Activated CD4-positive, alpha-beta T cell treated with anti-CD3 and anti-CD28 coated beads, Interleukin-2, amount 10 ng/mL, durations not matched to agents 7 days and 5 days (primary cell): ENCODE results near the gene IL15RA. TPM values are rescaled to one million over a fixed set of nuclear protein-coding genes. Genes with fewer than 3 reads are reported as not detected.

Experiments
- CTCF ChIA-PET: fragments of 350-600 bp; sonication (Branson Sonifier 250); formaldehyde crosslinking; loops from one replicate; lab custom pipeline; 2021; ENCODE audit warnings: antibody characterized with exemption; lab: Charles Lee
- POLR2A ChIA-PET: fragments of 350-600 bp; sonication (Branson Sonifier 250); formaldehyde crosslinking; loops from one replicate; lab custom pipeline; 2021; ENCODE audit warnings: antibody characterized with exemption; lab: Charles Lee
- DNase-seq: peaks from one replicate; pipeline ENCODE4 v3.0.0-alpha.2; 2020
- H3K27ac Mint-ChIP-seq: one replicate; pipeline ENCODE4 v1.8.0; 2021; ENCODE audit warnings: mild to moderate bottlenecking, moderate library complexity, mixed read lengths
- H3K27me3 Mint-ChIP-seq: one replicate; pipeline ENCODE4 v1.8.0; 2021; ENCODE audit warnings: mixed read lengths
- H3K36me3 Mint-ChIP-seq: one replicate; pipeline ENCODE4 v1.8.0; 2021; ENCODE audit warnings: low read depth, mixed read lengths
- H3K4me1 Mint-ChIP-seq: one replicate; pipeline ENCODE4 v1.8.0; 2021; ENCODE audit warnings: mixed read lengths
- H3K4me3 Mint-ChIP-seq: one replicate; pipeline ENCODE4 v1.8.0; 2021; ENCODE audit warnings: mild to moderate bottlenecking, moderate library complexity, mixed read lengths
- H3K9me3 Mint-ChIP-seq: one replicate; pipeline ENCODE4 v1.8.0; 2021; ENCODE audit warnings: mixed read lengths
- total RNA-seq, 2 experiments: library from RNA; stranded (reverse); gene quantifications; one replicate each; pipeline ENCODE4 v1.2.3, GENCODE V29; 2021

The IL15RA gene
- total RNA-seq, 2 experiments from 2014 or later, result 16.1 to 16.5 TPM

GRCh38 chr10:5943536-5943935 is 33.8 kb downstream of the IL15RA start:
- peaks cover 11% of the 10 kb centered on the region for H3K4me1 Mint-ChIP-seq
- DNase-seq, result no peak
- ChIA-PET POLR2A (no interaction called here), CTCF (interaction anchor here (0.7 to 1.5 kb wide), 2 partner anchors 10 to 301 kb away, joined by 3 read pairs; no protein-coding TSS in a partner anchor)
- no peak overlapping the region for H3K27ac Mint-ChIP-seq
- peaks cover 4% of the 10 kb centered on the region for H3K36me3 Mint-ChIP-seq
- H3K9me3 Mint-ChIP-seq, result no peaks in the 10 kb centered on the region
- H3K4me3 Mint-ChIP-seq, result no peak overlapping the region
- no peaks in the 10 kb centered on the region for H3K27me3 Mint-ChIP-seq

DNA sequence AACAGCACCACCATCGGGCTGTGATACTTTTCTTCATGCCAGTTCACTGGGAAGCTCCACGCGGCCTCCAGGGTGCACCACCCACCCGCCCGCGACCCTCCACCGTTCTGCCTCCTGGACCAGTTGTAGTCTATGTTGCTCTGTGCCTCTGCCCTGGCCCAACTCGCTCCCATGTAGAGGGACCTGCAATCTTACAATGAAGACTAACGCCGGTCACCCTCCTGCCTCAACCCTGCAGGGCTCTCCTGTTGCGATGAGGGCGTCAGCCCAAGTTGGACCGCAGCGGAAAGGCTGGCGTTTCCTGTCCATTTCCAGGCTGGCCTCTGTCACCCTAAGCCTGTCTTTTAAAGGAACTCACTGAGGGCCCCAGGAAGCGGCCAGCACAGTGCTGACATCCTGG is 34.9 kb downstream of the IL15RA start:
- H3K36me3 Mint-ChIP-seq, result peaks cover 15% of the 10 kb centered on the region
- H3K4me3 Mint-ChIP-seq, result no peak overlapping the region
- ChIA-PET CTCF (no interaction called here), POLR2A (no interaction called here)
- peaks cover 11% of the 10 kb centered on the region for H3K4me1 Mint-ChIP-seq
- DNase-seq, result no peak
- H3K27me3 Mint-ChIP-seq, result no peaks in the 10 kb centered on the region
- no peaks in the 10 kb centered on the region for H3K9me3 Mint-ChIP-seq
- H3K27ac Mint-ChIP-seq, result peak overlapping the region; percentile 9

GRCh38 chr10:5942001-5942400 is 35.3 kb downstream of the IL15RA start:
- Mint-ChIP-seq H3K4me3 (no peak overlapping the region), H3K27ac (peak overlapping the region; percentile 9), H3K27me3 (no peaks in the 10 kb centered on the region), H3K4me1 (peaks cover 11% of the 10 kb centered on the region), H3K36me3 (peaks cover 15% of the 10 kb centered on the region), H3K9me3 (no peaks in the 10 kb centered on the region)
- ChIA-PET CTCF (interaction anchor here (0.5 kb wide), 1 partner anchor 69 kb away, joined by 3 read pairs; no protein-coding TSS in a partner anchor), POLR2A (no interaction called here)
- no peak for DNase-seq

GRCh38 chr10:5941579-5941978 is 35.8 kb downstream of the IL15RA start:
- no peak overlapping the region for H3K27ac Mint-ChIP-seq
- POLR2A ChIA-PET, result no interaction called here

DNA sequence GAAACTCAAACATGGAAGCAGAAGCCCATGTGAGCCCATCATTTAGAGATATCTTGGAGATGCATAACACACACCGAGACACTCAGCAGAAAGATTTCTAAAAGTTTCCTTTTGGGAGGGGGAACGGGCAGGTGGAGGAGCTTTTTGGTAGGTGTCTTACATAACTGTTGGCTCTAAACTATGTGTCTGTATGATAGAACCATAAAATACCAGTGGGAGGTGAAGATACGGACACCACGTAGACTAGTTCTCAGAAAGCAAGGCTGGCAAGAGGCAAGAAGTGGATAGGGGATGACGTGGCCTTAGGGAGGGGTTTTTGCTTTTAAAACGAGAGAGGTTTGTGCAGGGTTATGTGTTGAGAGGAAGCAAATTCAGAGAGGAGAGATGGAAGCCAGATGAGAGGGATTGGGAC is 36.5 kb downstream of the IL15RA start:
- Mint-ChIP-seq H3K27me3 (no peaks in the 10 kb centered on the region), H3K9me3 (no peaks in the 10 kb centered on the region), H3K4me1 (peaks cover 6% of the 10 kb centered on the region), H3K27ac (no peak overlapping the region), H3K36me3 (peaks cover 15% of the 10 kb centered on the region), H3K4me3 (no peak overlapping the region)
- ChIA-PET CTCF (interaction anchor here (0.6 to 1.2 kb wide), 2 partner anchors 13 to 37 kb away, joined by 3 to 5 read pairs; no protein-coding TSS in a partner anchor), POLR2A (no interaction called here)
- no peak for DNase-seq

More at GRCh38 chr10:5941579-5941978, 35.8 kb downstream of the IL15RA start:
- peaks cover 15% of the 10 kb centered on the region for H3K36me3 Mint-ChIP-seq
- no peaks in the 10 kb centered on the region for H3K27me3 Mint-ChIP-seq
- no peak for DNase-seq
- H3K9me3 Mint-ChIP-seq, result no peaks in the 10 kb centered on the region
- CTCF ChIA-PET, result interaction anchor here (0.5 to 1.2 kb wide), 2 partner anchors 12 to 68 kb away, joined by 3 to 5 read pairs; no protein-coding TSS in a partner anchor
- peaks cover 11% of the 10 kb centered on the region for H3K4me1 Mint-ChIP-seq
- H3K4me3 Mint-ChIP-seq, result no peak overlapping the region

GRCh38 chr10:5938291-5938690 is 39.1 kb downstream of the IL15RA start:
- H3K4me1 Mint-ChIP-seq, result peaks cover 2% of the 10 kb centered on the region
- no peaks in the 10 kb centered on the region for H3K27me3 Mint-ChIP-seq
- H3K27ac Mint-ChIP-seq, result no peak overlapping the region
- peaks cover 18% of the 10 kb centered on the region for H3K36me3 Mint-ChIP-seq
- no peak for DNase-seq
- no peaks in the 10 kb centered on the region for H3K9me3 Mint-ChIP-seq
- no peak overlapping the region for H3K4me3 Mint-ChIP-seq
- ChIA-PET CTCF (no interaction called here), POLR2A (no interaction called here)

- no peaks in the 10 kb centered on the region for H3K27me3 Mint-ChIP-seq
- H3K36me3 Mint-ChIP-seq, result peaks cover 18% of the 10 kb centered on the region
- H3K4me3 Mint-ChIP-seq, result no peak overlapping the region
- no peak for DNase-seq
- H3K9me3 Mint-ChIP-seq, result no peaks in the 10 kb centered on the region
- peaks cover 2% of the 10 kb centered on the region for H3K4me1 Mint-ChIP-seq
- H3K27ac Mint-ChIP-seq, result no peak overlapping the region
- POLR2A ChIA-PET, result no interaction called here
- CTCF ChIA-PET, result interaction anchor here (0.6 to 1.3 kb wide), 3 partner anchors 47 to 99 kb away, joined by 3 to 4 read pairs (median 4); partner anchors contain the start of gene ANKRD16
These were observed 40.3 kb downstream of the IL15RA start for GRCh38 chr10:5937016-5937415.

DNA sequence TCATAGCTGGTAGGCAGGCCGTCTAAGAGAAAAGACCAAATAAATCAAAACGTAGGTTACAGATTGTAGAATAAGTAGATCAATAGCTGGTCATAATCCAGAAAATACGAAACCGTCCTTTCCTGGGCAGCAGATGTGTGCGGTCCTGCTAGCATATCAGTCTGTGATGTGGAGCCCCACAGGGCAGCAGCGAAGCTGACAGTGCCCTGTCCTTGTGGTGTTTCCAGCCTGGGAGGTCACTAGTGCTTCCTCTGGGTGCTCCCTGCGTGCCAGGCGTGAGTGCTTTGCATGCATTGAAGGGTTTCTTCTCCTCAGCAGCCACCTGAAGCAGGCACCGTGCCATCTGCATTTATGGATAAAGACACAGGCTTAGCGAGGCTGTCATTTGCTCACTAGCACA is 41.7 kb downstream of the IL15RA start:
- POLR2A ChIA-PET, result no interaction called here
- CTCF ChIA-PET, result interaction anchor here (0.5 kb wide), 1 partner anchor 38 kb away, joined by 4 read pairs; no protein-coding TSS in a partner anchor
- Mint-ChIP-seq H3K9me3 (no peaks in the 10 kb centered on the region), H3K27me3 (no peaks in the 10 kb centered on the region), H3K4me1 (peaks cover 2% of the 10 kb centered on the region), H3K4me3 (no peak overlapping the region), H3K36me3 (peaks cover 18% of the 10 kb centered on the region), H3K27ac (no peak overlapping the region)
- DNase-seq, result no peak

DNA sequence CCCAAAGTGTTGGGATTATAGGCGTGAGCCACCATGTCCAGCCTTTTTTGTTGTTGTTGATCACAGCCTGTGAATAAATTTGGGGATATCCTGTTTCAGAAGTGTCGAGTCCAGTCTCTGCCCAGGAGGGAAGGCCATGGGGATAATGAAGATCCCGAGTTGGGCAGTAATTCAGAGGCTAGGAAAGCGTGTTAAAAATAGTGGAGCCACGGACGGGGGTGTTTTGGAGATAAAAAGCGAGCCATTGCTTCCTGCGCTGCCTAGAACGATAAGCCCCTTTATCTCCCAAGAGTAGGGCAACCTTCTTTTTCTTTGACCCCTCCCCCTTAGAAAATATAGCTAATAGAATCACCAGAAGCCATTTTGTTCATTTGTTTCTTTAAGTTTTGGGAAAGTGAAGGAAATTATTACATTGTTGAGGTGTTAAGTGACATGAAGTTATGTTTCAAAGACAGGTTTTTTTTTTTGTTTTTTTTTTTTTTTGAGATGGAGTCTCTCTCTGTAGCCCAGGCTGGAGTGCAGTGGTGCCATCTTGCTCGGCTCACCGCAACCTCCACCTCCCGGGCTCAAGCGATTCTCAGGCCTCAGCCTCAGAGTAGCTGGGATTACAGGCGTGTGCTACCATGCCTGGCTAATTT is 43.3 kb downstream of the IL15RA start:
- no peak for DNase-seq
- CTCF ChIA-PET, result interaction anchor here (0.7 to 1.2 kb wide), 2 partner anchors 10 to 113 kb away, joined by 3 to 4 read pairs; no protein-coding TSS in a partner anchor
- Mint-ChIP-seq H3K27me3 (no peaks in the 10 kb centered on the region), H3K9me3 (no peaks in the 10 kb centered on the region), H3K4me3 (no peak overlapping the region), H3K36me3 (peaks cover 26% of the 10 kb centered on the region), H3K4me1 (peaks cover 2% of the 10 kb centered on the region), H3K27ac (no peak overlapping the region)
- POLR2A ChIA-PET, result no interaction called here

GRCh38 chr10:5932345-5932744 is 45.0 kb downstream of the IL15RA start:
- Mint-ChIP-seq H3K4me1 (no peaks in the 10 kb centered on the region), H3K36me3 (peaks cover 22% of the 10 kb centered on the region), H3K27me3 (no peaks in the 10 kb centered on the region), H3K9me3 (no peaks in the 10 kb centered on the region), H3K4me3 (no peak overlapping the region), H3K27ac (no peak overlapping the region)
- no peak for DNase-seq
- POLR2A ChIA-PET, result no interaction called here
- CTCF ChIA-PET, result no interaction called here

GRCh38 chr10:5930272-5930671 is 47.1 kb downstream of the IL15RA start:
- no peaks in the 10 kb centered on the region for H3K9me3 Mint-ChIP-seq
- H3K27ac Mint-ChIP-seq, result no peak overlapping the region
- ChIA-PET POLR2A (no interaction called here), CTCF (interaction anchor here (1.7 kb wide), 1 partner anchor 29 kb away, joined by 3 read pairs; no protein-coding TSS in a partner anchor)
- peaks cover 31% of the 10 kb centered on the region for H3K36me3 Mint-ChIP-seq
- no peaks in the 10 kb centered on the region for H3K4me1 Mint-ChIP-seq
- no peak overlapping the region for H3K4me3 Mint-ChIP-seq
- no peaks in the 10 kb centered on the region for H3K27me3 Mint-ChIP-seq
- no peak for DNase-seq

DNA sequence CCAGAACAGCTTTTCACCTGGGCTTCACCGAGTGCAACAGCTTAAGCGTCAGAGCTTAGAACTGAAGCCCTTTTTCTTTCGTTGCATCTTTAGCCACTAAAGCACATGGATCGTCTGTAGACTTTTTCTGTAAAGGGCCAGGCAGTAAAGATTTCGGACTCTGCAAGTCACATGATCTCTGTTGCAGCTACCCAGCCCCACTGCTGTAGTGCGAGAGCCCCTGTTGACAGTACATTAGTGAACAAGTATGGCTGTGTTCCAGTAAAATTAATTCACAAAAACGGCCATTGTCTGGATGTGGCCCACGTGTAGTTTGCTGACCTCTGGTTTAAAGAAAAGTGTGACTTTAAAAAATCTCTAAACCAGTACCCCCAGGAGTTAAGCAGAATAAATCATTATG is 47.9 kb downstream of the IL15RA start:
- H3K36me3 Mint-ChIP-seq, result peaks cover 35% of the 10 kb centered on the region
- no peak overlapping the region for H3K4me3 Mint-ChIP-seq
- H3K9me3 Mint-ChIP-seq, result no peaks in the 10 kb centered on the region
- H3K27ac Mint-ChIP-seq, result no peak overlapping the region
- H3K4me1 Mint-ChIP-seq, result no peaks in the 10 kb centered on the region
- H3K27me3 Mint-ChIP-seq, result no peaks in the 10 kb centered on the region
- CTCF ChIA-PET, result no interaction called here
- POLR2A ChIA-PET, result no interaction called here
- no peak for DNase-seq

DNA sequence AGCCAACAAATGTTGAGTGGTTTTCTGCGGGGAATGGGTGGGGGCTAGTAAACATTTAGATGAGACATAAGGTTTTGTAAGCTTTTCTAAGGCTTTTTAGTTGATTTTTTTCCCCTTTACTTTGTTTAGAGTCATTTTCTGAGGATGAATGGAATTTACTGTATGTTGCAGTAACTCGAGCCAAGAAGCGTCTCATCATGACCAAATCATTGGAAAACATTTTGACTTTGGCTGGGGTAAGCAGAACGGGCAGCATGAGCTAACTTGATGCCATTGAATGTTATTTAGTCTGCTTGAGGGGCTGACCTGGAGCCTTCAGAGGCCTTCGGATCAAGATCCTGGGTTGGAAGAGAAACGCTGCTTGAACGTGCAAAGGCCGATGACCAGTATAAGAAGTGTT is 50.0 kb downstream of the IL15RA start:
- Mint-ChIP-seq H3K27ac (no peak overlapping the region), H3K9me3 (no peaks in the 10 kb centered on the region), H3K27me3 (no peaks in the 10 kb centered on the region), H3K36me3 (peaks cover 46% of the 10 kb centered on the region), H3K4me3 (no peak overlapping the region), H3K4me1 (no peaks in the 10 kb centered on the region)
- ChIA-PET CTCF (interaction anchor here (0.9 kb wide), 1 partner anchor 33 kb away, joined by 3 read pairs; no protein-coding TSS in a partner anchor), POLR2A (no interaction called here)
- no peak for DNase-seq
